ENCODE results near the gene COLEC12.

COLEC12 gene

DNA sequence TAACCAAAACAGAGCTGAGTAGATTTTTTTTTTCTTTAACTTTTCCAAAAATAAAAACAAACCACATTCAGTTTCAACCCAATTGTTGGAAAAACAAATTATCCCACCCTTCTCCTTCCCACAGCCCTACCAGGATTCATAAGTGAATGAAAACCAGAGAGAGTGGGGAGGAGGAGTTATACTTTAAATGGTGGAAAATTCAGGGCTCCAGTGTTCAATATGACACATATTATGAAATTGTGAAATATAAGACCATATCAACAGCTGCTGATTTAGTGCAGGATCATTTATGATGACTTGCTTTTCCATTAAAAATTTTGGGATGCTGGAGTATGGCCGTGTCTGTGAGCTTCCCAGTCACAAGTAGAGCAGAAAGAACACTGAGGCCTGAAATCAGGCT is 26.7 kb downstream of the COLEC12 start:
- DNase-seq: no peak

DNA sequence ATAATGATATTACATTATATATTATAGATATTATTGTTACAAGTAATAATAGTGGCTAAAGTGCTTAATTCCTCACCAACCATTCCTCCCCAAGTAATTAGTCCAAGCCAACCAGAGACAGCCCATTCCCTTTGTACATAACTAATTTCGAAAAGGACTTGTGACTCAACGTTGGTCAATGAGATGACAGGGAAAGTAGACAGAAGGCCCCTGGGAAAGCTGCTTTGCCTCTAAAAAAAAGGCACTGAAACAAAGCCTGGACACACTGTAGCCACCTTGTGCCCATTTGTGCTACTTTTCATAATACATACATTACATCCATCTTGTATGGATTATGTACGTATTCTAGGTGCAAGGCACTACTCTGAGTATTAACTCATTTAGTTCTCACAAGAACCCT is 28.8 kb downstream of the COLEC12 start:
- DNase-seq: no peak

DNA sequence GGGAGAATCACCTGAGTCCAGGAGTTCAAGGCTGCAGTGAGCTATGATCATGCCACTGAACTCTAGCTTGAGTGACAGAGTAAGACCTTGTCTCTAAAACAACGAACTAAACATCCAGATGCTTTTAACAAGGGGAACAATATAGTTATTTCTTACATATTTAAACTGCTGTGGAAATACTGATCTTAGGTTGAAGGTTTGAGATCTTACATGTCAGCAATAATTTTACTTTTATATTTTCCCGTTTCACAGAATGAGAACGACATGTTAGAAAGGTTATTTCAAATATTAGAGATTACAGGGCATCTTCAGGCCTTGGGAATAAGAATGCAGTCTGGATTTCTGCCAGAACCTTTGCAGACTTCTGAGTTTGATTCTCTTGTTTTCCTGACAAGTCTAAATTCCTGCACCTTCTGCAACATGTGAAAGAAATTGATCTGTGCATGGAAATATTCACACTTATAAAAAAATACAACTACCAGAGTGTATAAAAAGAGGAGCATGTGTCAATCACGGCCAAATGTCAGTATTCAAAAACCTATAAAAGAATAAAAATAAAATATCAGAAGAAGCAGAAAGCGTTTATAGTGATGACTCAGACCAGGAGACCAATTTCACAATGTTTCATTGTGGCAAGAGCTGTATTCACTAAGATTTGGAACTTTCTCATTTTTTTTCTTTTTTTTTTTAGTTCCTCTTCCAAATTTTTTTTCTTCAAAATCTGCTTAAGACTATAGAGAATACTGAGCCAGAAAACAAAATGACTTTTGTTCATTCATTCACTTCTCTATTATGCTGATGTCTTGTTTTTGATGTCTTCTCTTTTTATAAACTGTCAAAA is 29.6 kb downstream of the COLEC12 start:
- no peak for DNase-seq

DNA sequence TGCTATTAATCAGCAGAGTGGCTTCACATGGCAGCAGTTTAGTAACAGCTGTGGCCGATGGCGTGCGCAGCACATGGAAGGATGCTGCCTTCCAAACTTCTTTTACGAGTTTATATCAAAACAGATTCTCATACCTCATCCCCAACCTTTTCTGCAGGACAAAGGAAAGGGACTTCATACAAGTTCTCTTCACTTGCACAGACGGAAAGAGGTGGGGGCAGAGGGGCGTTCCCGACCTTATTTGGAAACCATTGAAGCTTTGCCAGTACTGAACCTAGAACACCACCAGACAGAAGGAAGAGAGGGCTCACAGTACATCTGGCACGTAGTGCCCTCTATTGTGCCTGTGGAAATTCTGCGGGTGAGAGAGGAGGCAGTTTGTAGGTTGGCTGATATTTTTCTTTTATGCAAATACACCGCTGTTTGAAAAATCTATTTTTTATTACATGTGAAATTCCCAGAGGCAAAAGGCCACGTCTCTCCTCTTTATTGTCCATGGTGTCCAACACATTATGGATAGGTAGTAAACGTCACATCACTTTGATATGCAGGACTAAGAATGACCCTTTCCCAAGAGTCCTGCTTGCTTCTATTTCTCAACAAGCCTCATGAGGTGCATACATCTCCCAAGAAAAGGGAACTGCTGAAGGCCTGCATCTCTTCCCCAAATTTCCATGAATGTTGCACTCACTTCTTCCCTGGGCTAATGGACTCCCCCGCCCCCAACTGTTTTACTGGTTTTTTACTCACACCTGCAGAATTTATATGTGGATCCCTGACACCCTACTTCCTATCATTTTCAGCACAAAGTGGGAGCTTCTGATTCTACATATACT is 31.3 kb downstream of the COLEC12 start:
- DNase-seq: peak in 1 of 3 experiments; percentile 8

GRCh38 chr18:463827-464541 is 36.5 kb downstream of the COLEC12 start:
- DNase-seq: no peak

DNA sequence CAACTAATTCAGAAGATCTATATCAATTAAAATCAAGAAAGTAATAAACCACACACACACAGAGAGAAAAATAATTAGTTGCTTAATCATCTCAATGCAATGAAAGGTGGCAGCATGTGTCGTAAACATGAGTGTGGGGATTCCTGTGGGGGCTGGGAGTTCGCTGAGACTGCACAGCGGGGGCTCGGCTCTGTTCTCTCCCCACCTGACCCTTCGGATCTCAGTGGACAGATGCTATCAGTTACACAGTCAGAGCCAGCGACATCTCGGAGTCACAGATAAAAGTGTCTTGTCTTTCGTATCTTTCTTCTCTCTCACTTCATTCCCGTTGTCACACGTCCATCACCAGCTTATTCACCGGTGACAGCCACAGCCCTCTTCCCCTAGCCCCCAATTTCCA is 37.1 kb downstream of the COLEC12 start:
- no peak for DNase-seq

GRCh38 chr18:461762-462161 is 38.7 kb downstream of the COLEC12 start:
- no peak for DNase-seq

GRCh38 chr18:460791-461190 is 39.7 kb downstream of the COLEC12 start:
- DNase-seq: no peak

DNA sequence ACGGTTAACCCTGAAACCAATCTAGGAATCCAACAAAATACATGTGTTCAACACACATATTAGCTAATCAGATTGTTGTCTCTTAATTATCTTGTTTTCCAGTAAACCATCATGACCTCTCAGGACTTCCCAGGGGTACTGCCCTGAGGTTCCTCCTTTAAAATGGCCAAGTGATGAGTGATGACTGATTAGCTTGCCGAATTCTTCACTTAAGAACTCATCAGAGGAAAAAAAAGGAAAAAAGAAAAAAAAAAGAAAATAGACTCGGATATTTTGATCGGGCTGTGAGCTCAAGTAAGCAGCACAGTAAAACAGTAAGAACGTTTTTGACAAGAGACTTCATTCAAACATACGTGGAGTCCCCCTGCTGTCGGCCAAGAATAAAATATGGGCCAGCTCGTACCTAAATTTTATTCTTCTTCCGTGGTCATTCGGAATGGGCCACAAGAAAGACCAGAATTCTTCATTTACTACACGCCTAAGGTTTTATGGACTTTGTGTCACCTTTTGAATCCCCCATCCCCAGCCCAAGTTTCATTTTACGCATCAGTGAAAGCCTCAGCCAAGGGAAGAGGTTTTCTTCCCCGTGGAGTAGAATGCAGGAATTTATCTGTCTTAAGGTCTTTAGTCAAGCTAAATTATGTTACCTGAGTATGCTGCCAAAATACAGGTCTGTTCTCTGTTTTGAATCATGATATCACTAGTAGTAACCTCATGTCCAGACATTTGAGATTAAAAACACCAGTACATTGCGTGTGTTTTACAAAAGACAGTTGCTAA is 40.5 kb downstream of the COLEC12 start:
- no peak for DNase-seq

DNA sequence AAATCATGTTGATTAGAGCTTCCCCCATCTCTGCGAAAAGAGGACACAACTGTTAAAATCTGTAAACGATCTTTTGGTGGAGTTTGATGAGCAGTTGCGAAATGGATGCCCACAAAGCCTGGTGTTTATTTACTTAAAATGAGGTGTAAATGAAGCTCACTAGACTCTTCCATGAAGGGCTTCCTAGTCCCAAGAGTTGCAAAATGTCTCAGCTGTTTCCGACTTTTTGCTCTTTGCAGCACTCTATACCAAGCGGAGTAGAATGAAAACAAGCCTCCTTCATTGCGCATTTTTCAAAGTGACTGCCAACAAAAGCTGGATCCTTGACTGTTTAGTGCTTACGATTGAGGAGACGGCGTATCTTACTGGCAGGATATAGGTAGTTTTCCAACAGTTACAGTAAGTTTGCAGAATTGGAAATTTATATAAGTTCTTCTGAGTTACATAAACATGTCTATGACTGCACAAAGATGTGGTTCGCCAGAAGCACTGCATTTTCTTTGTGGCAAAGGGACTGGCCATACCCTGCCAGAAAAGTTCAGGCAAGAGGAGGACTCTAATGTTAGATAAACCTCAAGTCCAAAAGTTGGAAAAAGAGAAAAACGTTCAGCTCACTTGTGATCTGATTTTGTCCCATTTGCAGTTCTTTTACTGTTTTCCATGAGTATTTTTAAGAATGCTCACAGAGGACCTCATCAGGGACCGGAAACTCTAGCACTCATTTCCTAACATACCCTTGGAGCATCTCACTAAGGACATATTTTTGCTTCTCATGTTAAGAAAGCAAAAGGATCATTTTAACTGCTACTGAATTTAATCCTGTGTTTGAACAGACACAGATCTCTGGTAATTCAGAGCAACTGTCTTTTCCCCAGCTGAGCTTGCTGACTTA is 42.7 kb downstream of the COLEC12 start:
- no peak for DNase-seq

- peak in 2 of 3 experiments; percentile 1 to 24 for DNase-seq
These were observed 43.4 kb downstream of the COLEC12 start for GRCh38 chr18:457140-457519.

GRCh38 chr18:456361-457139 is 44.0 kb downstream of the COLEC12 start:
- DNase-seq: no peak

DNA sequence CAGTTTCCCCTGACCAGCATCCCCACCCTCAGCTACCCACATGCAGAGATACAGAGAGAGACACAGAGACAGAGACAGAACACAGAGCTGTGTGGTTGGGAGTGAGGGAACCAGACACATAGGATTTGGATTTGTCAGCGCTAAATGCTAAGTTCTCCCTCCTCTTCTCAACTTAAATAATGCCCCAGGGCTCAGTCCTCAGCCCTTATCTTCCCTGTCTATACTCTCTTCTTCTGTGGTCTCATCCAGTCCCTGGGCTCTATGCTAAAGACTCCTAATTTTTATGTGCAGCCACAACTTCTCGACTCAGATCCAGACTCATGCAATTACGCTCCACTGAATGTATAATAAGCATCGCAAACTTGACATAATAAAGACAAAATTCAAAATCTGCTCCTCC is 47.1 kb downstream of the COLEC12 start:
- no peak for DNase-seq

DNA sequence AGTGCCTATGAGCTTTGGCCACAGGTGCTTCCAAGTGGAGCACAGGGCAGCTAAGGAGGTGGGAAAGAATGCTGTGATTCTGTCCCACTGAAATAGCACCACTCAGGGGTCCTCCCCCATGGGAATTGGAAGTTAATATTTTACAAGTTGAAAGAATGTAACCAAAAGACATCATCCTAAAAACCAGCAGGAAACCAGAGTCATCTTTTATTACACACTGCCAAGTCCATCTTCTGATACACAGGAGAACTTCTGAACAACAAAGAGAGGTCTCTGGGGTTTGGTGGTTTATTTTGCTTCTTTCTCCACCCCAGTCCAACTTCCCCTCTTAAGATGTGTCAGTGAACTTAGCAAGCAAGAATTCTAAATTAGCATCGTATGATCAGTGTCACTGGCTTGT is 47.7 kb downstream of the COLEC12 start:
- DNase-seq: no peak

DNA sequence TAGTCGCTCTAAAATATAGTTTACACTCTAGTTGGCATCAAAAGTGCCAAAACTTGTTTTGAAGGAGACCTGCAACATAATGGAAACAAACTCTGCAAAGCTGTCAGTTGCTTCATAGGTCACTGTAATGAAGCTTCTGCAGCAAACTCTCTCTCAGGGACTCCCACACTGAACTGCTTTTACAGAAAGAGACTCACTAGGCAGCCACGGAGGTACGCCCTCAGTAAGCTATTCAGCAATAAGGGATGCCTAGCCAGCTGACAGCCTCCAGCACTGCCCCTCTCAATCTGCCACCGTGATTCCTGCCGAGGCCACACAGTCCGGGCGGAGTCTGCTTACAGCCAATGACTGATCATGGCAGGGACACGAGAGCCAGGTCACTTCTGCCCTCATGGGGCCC is 51.1 kb downstream of the COLEC12 start:
- no peak for DNase-seq

GRCh38 chr18:448116-448790 is 52.2 kb downstream of the COLEC12 start:
- no peak for DNase-seq

DNA sequence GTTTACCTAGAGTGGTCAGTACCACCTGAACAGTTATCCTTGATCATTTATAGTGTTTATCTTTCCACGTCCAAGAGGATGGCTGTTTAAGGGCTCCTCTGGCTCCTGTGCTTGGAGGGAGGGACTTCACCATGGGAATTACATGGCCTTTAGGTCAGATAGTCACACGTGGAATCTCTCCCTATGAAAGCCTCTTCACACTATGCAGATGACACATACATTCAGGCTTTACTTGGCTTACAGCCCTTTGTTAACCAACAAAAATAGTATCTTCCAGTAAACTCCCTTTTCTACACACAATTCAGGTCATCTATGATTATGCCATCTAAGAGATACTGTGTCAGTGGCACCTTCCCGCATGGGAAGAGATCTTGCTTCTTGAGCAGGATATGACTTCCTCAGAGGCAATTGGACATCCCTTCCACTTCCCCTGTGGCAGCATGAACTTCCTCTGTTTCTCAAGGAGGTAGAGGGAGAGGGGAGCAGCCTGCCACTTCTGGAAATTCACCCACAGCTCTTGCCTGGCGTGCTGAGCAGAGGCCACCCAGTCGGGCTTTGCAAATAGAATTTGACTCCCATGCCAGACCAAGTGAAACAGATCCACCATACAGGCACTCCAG is 53.5 kb downstream of the COLEC12 start:
- DNase-seq: no peak

- DNase-seq: no peak
These were observed 55.4 kb downstream of the COLEC12 start for GRCh38 chr18:445055-445454.

DNA sequence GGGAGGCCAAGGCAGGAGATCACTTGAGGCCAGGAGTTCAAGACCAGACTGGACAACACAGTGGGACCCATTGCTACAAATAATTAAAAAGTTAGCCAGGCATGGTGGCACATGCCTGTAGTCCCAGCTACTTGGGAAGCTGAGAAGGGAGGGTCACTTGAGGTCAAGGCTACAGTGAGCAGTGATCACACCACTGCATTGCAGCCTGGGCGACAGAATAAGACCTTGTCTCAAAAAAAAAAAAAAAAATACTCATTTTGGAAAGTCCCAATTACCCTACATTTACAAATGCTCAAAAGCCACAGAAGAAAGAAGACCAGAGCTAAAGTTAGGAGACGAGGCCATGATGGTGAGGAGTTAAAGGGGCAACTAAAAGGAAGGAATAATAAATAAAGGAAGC is 61.9 kb downstream of the COLEC12 start:
- no peak for DNase-seq

DNA sequence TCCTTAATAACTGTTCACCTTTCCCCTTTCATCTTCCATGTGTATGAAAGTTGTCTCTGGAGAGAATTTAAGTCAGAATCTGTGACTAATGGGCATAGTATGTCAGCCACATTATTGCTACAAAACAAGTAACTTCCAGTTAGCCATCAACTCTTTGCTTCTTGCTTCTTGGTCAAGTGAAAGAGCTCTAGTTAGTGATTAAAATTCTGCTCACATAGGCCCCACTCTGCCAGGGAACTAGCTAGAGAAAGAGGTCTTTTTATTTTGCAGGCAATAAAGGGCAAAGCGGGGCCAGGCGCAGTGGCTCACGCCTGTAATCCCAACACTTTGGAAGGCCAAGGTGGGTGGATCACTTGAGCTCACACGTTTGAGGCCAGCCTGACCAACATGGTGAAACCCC is 64.6 kb downstream of the COLEC12 start:
- DNase-seq: no peak

Measured in NCI-H1417 (cell line).